HEK293 (cell line): ENCODE measurements around the gene ABHD16A.

ENCODE experiments used
- CTCF ChIA-PET: fragments of 350-600 bp; formaldehyde crosslinking; extraction: SDS; loops from one replicate; lab custom pipeline; 2021; ENCODE audit warnings: antibody characterized with exemption; lab: Yijun Ruan, JAX
- POLR2A ChIA-PET: fragments of 300-600 bp; formaldehyde crosslinking; extraction: SDS; loops from one replicate; lab custom pipeline; 2020; ENCODE audit warnings: antibody characterized with exemption, inconsistent platforms; lab: Yijun Ruan, JAX
- H3K27ac ChIP-seq: fragments of 200-500 bp; sonication (Bioruptor generic); 2 replicates; pipeline ENCODE4 v1.5.1; 2014; ENCODE audit warnings: low read depth, low read length, control low read depth, inconsistent platforms; ENCODE audit errors: extremely low read depth
- H3K36me3 ChIP-seq, 2 experiments: fragments of 200-500 bp in 1 of 2; sonication (Bioruptor generic) in 1 of 2; 1 replicate in 1 of 2; 2 replicates in 1 of 2; pipeline ENCODE4 v1.5.1; 2014 to 2017; ENCODE audit warnings: inconsistent platforms in 2 of 2, low read length in 2 of 2; ENCODE audit not compliant: control insufficient read depth in 2 of 2, insufficient read depth in 1 of 2
- H3K4me1 ChIP-seq: fragments of 200-500 bp; sonication (Bioruptor generic); 2 replicates; pipeline ENCODE4 v1.5.1; 2014; ENCODE audit warnings: mild to moderate bottlenecking, low read length, inconsistent platforms; ENCODE audit not compliant: control insufficient read depth, insufficient read depth
- H3K4me3 ChIP-seq: 2 replicates; pipeline ENCODE4 v1.5.1; 2011; ENCODE audit warnings: low read depth, mild to moderate bottlenecking, control low read depth, low read length, moderate library complexity
- H3K9me3 ChIP-seq: fragments of 200-500 bp; sonication (Bioruptor generic); 2 replicates; pipeline ENCODE4 v1.5.1; 2014; ENCODE audit warnings: low read depth, low read length, inconsistent platforms; ENCODE audit not compliant: control insufficient read depth, insufficient read depth
- CTCF ChIP-seq: fragments of 450-650 bp; formaldehyde crosslinking; IDR thresholded peaks from 2 replicates; pipeline ENCODE4 v1.5.1; 2016; ENCODE audit warnings: missing biosample characterization, missing genetic modification characterization
- SALL2 ChIP-seq: fragments of 450-650 bp; formaldehyde crosslinking; IDR thresholded peaks from 2 replicates; pipeline ENCODE4 v1.5.0; 2017; ENCODE audit warnings: missing biosample characterization, mild to moderate bottlenecking, missing genetic modification characterization, borderline replicate concordance
- ZBTB21 ChIP-seq: fragments of 450-650 bp; formaldehyde crosslinking; IDR thresholded peaks from 2 replicates; pipeline ENCODE4 v1.5.1; 2017; ENCODE audit warnings: missing biosample characterization, missing genetic modification characterization
- ZBTB44 ChIP-seq: fragments of 450-650 bp; IDR thresholded peaks from 2 replicates; pipeline ENCODE4 v1.5.1; 2018; ENCODE audit warnings: missing biosample characterization, mild to moderate bottlenecking, missing genetic modification characterization
- ZBTB49 ChIP-seq: fragments of 450-650 bp; formaldehyde crosslinking; IDR thresholded peaks from 2 replicates; pipeline ENCODE4 v1.5.1; 2016; ENCODE audit warnings: missing biosample characterization, missing genetic modification characterization, low read depth
- ZNF112 ChIP-seq: fragments of 450-650 bp; formaldehyde crosslinking; IDR thresholded peaks from 2 replicates; pipeline ENCODE4 v1.5.0; 2017; ENCODE audit warnings: missing biosample characterization, missing genetic modification characterization
- ZNF335 ChIP-seq: fragments of 450-650 bp; formaldehyde crosslinking; conservative IDR thresholded peaks from 2 replicates; pipeline ENCODE4 v1.5.1; 2016; ENCODE audit warnings: missing biosample characterization, missing genetic modification characterization
- ZNF555 ChIP-seq: fragments of 450-650 bp; formaldehyde crosslinking; conservative IDR thresholded peaks from 2 replicates; pipeline ENCODE4 v1.5.1; 2017; ENCODE audit warnings: missing biosample characterization, mild to moderate bottlenecking, missing genetic modification characterization, inconsistent platforms
- ZNF600 ChIP-seq: fragments of 450-650 bp; formaldehyde crosslinking; IDR thresholded peaks from 2 replicates; pipeline ENCODE4 v1.5.1; 2016; ENCODE audit warnings: missing biosample characterization, missing genetic modification characterization
- ZNF692 ChIP-seq: fragments of 450-650 bp; formaldehyde crosslinking; IDR thresholded peaks from 2 replicates; pipeline ENCODE4 v1.5.1; 2016; ENCODE audit warnings: missing biosample characterization, missing genetic modification characterization
- TF ChIP-seq, protein P1 (sequence below): fragments of 450-650 bp; formaldehyde crosslinking; IDR thresholded peaks from 2 replicates; pipeline ENCODE4 v1.5.1; 2016; ENCODE audit warnings: missing biosample characterization, missing genetic modification characterization

ABHD16A gene

GRCh38 chr6:31676904-31677303, 26.2 kb downstream of the ABHD16A start:
- H3K9me3 ChIP-seq = no peaks in the 10 kb centered on the region
- 0 out of 2 replicates have a peak, but pooled peaks have one; percentile 31 for TF ChIP-seq ZNF600 (tag by site-specific recombination)
- TF ChIP-seq ZBTB44 (tag by site-specific recombination) = no peak
- TF ChIP-seq, all 188 proteins: peak for 1
- ChIA-PET CTCF (interaction anchor here (0.5 kb wide), 1 partner anchor 27 kb away, joined by 3 read pairs; no protein-coding TSS in a partner anchor), POLR2A (interaction anchor here (0.7 kb wide), 1 partner anchor 373 kb away, joined by 3 read pairs; no protein-coding TSS in a partner anchor)
- Histone ChIP-seq H3K4me1 (no peaks in the 10 kb centered on the region; the same call in 1 of the 2 replicates), H3K36me3 (peaks cover 11 to 18% of the 10 kb centered on the region in 2 experiments), H3K4me3 (no peak overlapping the region), H3K27ac (no peak overlapping the region)

- ChIA-PET POLR2A (interaction anchor here (0.6 to 1.7 kb wide), 2 partner anchors 11 to 16 kb away, joined by 3 to 9 read pairs; partner anchors contain the start of genes C6orf47, CSNK2B and GPANK1), CTCF (no interaction called here)
- Histone ChIP-seq H3K4me1 (no peaks in the 10 kb centered on the region; the same call in 1 of the 2 replicates), H3K36me3 (peaks cover 13 to 23% of the 10 kb centered on the region in 2 experiments), H3K9me3 (no peaks in the 10 kb centered on the region), H3K4me3 (no peak overlapping the region), H3K27ac (no peak overlapping the region)
- no peak for TF ChIP-seq SALL2
- TF ChIP-seq ZNF335 = no peak
- TF ChIP-seq ZBTB44 (tag by site-specific recombination) = no peak
- no peak for TF ChIP-seq ZNF112
- no peak for TF ChIP-seq CTCF (tag by site-specific recombination)
- no peak for TF ChIP-seq ZBTB21
- TF ChIP-seq ZNF555 (tag by site-specific recombination) = no peak
- TF ChIP-seq ZNF692 = no peak
- no peak for TF ChIP-seq ZBTB49 (tag by site-specific recombination)
- TF ChIP-seq, protein P1, sequence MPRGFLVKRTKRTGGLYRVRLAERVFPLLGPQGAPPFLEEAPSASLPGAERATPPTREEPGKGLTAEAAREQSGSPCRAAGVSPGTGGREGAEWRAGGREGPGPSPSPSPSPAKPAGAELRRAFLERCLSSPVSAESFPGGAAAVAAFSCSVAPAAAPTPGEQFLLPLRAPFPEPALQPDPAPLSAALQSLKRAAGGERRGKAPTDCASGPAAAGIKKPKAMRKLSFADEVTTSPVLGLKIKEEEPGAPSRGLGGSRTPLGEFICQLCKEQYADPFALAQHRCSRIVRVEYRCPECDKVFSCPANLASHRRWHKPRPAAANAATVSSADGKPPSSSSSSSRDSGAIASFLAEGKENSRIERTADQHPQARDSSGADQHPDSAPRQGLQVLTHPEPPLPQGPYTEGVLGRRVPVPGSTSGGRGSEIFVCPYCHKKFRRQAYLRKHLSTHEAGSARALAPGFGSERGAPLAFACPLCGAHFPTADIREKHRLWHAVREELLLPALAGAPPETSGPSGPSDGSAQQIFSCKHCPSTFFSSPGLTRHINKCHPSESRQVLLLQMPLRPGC (tag by site-specific recombination) = no peak
These were observed 26.7 kb downstream of the ABHD16A start for GRCh38 chr6:31676322-31676903.
